ENCODE results near the gene LTN1.

GRCh38 chr21:28972398-28972797 is 20.3 kb downstream of the LTN1 start:
- TF ChIP-seq, protein P1, sequence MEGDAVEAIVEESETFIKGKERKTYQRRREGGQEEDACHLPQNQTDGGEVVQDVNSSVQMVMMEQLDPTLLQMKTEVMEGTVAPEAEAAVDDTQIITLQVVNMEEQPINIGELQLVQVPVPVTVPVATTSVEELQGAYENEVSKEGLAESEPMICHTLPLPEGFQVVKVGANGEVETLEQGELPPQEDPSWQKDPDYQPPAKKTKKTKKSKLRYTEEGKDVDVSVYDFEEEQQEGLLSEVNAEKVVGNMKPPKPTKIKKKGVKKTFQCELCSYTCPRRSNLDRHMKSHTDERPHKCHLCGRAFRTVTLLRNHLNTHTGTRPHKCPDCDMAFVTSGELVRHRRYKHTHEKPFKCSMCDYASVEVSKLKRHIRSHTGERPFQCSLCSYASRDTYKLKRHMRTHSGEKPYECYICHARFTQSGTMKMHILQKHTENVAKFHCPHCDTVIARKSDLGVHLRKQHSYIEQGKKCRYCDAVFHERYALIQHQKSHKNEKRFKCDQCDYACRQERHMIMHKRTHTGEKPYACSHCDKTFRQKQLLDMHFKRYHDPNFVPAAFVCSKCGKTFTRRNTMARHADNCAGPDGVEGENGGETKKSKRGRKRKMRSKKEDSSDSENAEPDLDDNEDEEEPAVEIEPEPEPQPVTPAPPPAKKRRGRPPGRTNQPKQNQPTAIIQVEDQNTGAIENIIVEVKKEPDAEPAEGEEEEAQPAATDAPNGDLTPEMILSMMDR (IDR thresholded peaks at IDR 0.05; ENCODE audit: low read depth, low read length), result no peak
- TF ChIP-seq MAX (IDR thresholded peaks at IDR 0.05; ENCODE audit: low read depth, low read length) (no peak), POLR2A (IDR thresholded peaks at IDR 0.05; ENCODE audit: extremely low read depth, insufficient read length) (no peak), MYC (IDR thresholded peaks at IDR 0.05; ENCODE audit: low read depth, low read length) (no peak)
